HG03045 (cell line): ENCODE measurements around the gene NHSL2.
"Not testable (repeated sequence)": the region's sequence is repeated elsewhere in the genome, so short reads cannot be mapped to it uniquely, and the experiment has no call there.

ENCODE experiments used
- ATAC-seq: cut with Tn5 transposase; IDR thresholded peaks from one replicate; pipeline ENCODE4 v1.9.1; 2021; ENCODE audit warnings: mild to moderate bottlenecking, moderate library complexity; ENCODE audit not compliant: unreplicated experiment

The NHSL2 gene

GRCh38 chrX:72146527-72146926, 235.9 kb downstream of the NHSL2 start:
- ATAC-seq = no peak

- ATAC-seq = no peak
Measured at GRCh38 chrX:72158773-72159172, 248.1 kb downstream of the NHSL2 start.

- ATAC-seq = no peak
Measured at GRCh38 chrX:72159769-72160168, 249.1 kb downstream of the NHSL2 start.

GRCh38 chrX:72165551-72165950, 254.9 kb downstream of the NHSL2 start:
- ATAC-seq = no peak

- no peak for ATAC-seq
Measured at GRCh38 chrX:72169008-72169728, 258.5 kb downstream of the NHSL2 start.

GRCh38 chrX:72176289-72176688, 265.6 kb downstream of the NHSL2 start:
- not testable (repeated sequence) for ATAC-seq

GRCh38 chrX:72176981-72177380, 266.3 kb downstream of the NHSL2 start:
- ATAC-seq = no peak

- ATAC-seq = no peak
Measured at GRCh38 chrX:72180539-72180938, 269.9 kb downstream of the NHSL2 start.

GRCh38 chrX:72181178-72182125, 270.8 kb downstream of the NHSL2 start, which contains the start of gene PIN4:
PIN4 (plus strand) TSS chrX:72181757; CDS start chrX:72181786, 29 bp downstream.
- ATAC-seq = peak; percentile 98

GRCh38 chrX:72182924-72183323, 272.3 kb downstream of the NHSL2 start:
- no peak for ATAC-seq

- ATAC-seq = no peak
Measured at GRCh38 chrX:72201836-72202536, 291.3 kb downstream of the NHSL2 start.
